Lung (tissue), 12 donors: ENCODE data around the gene CACNA1D. TPM values are rescaled to one million over a fixed set of nuclear protein-coding genes. Genes with fewer than 3 reads are reported as not detected.

Experiments used
- ATAC-seq: fragments of 200-7000 bp; cut with Tn5 transposase; one replicate; pipeline ENCODE4 v1.9.1; 2020; ENCODE audit warnings: moderate number of reproducible peaks; ENCODE audit not compliant: insufficient read depth, low FRiP score
- DNase-seq, 3 donors: peaks; one replicate each; pipeline ENCODE4 v3.0.0-alpha.2; 2013 to 2017
- H3K27ac ChIP-seq, 2 donors: one replicate each; pipeline ENCODE4 v1.5.1; 2013; ENCODE audit warnings: mild to moderate bottlenecking in 2 of 2, moderate library complexity in 2 of 2, control low read depth in 1 of 2, inconsistent platforms in 1 of 2, low read depth in 1 of 2, low read length in 1 of 2
- H3K27me3 ChIP-seq, 3 donors: one replicate each; pipeline ENCODE4 v1.5.1; 2013; ENCODE audit warnings: low read length in 2 of 3; ENCODE audit not compliant: control insufficient read depth in 3 of 3, insufficient read depth in 3 of 3
- H3K36me3 ChIP-seq, 4 donors: one replicate each; pipeline ENCODE4 v1.5.1; 2013; ENCODE audit warnings: low read length in 4 of 4, mild to moderate bottlenecking in 1 of 4, moderate library complexity in 1 of 4; ENCODE audit not compliant: control insufficient read depth in 4 of 4, insufficient read depth in 4 of 4
- H3K4me1 ChIP-seq, 5 donors: one replicate each; pipeline ENCODE4 v1.5.1; 2013; ENCODE audit warnings: low read length in 5 of 5, mild to moderate bottlenecking in 2 of 5, moderate library complexity in 1 of 5; ENCODE audit not compliant: control insufficient read depth in 5 of 5, insufficient read depth in 5 of 5
- H3K4me3 ChIP-seq: one replicate; pipeline ENCODE4 v1.5.1; 2013; ENCODE audit warnings: mild to moderate bottlenecking, control low read depth, moderate library complexity
- H3K9ac ChIP-seq, 2 donors: one replicate each; pipeline ENCODE4 v1.5.1; 2013; ENCODE audit warnings: low read length in 2 of 2, control low read depth in 1 of 2; ENCODE audit not compliant: insufficient read depth in 1 of 2
- H3K9me3 ChIP-seq, 4 donors: one replicate each; pipeline ENCODE4 v1.5.1; 2013; ENCODE audit warnings: low read length in 3 of 4, mild to moderate bottlenecking in 1 of 4, moderate library complexity in 1 of 4; ENCODE audit not compliant: control insufficient read depth in 4 of 4, insufficient read depth in 3 of 4
- CTCF ChIP-seq: IDR thresholded peaks from 2 replicates; pipeline ENCODE4 v1.5.1; 2012; ENCODE audit warnings: mild to moderate bottlenecking; ENCODE audit errors: control extremely low read depth, extremely low read depth
- WGBS, 2 donors: extraction: QIAGEN DNeasy Blood & Tissue Kit; methylation state at CpG; one replicate each; pipeline ENCODE4 v1.1.7; 2013; 5-methylcytosine and 5-hydroxymethylcytosine counted together
- polyA plus RNA-seq, 2 donors: library from polyadenylated mRNA; stranded (reverse); fragments of 200-250 nt; gene quantifications; one replicate each; pipeline ENCODE4 v1.2.1, GENCODE V29; 2013
- total RNA-seq, 2 donors: library from RNA; depleted of rRNA in 1 of 2; stranded (reverse); fragments of >200 nt in 1 of 2; gene quantifications; one replicate each; pipeline ENCODE4 v1.2.1, GENCODE V29; 2014 to 2021
- donor health status: control.
- donor health status: control.
- donor health status: Bipolar disorder and iron deficiency.
- donor health status: healthy.
- donor health status: DM: yes; HTN: yes; CAD: no.

Gene CACNA1D
- total and polyA plus RNA-seq, 4 donors, result 2.7 to 96.8 (median 23.1) TPM

DNA sequence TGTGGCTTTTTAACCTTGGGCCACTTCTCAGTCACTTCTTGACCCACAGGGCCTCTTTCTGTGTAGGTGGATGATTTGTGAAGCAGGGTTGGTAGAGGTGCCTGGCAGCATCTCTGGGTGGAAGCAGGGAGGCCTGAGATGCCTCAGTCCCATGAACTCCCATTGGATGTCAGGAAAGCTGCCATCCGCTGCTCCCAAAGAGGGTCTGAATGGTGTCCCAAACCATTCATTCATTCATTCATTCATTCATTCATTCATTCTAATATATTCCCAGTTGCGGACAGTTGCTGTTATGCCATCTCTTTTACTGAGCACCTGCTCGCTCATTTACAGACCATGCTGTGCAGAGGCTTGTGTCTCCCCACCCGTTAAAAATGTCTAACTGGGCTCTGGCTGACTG, 253.1 kb downstream of the CACNA1D start:
- Histone ChIP-seq H3K9ac (no peak overlapping the region), H3K4me3 (no peak overlapping the region), H3K4me1 (peaks cover 0 to 1% (median 0%) of the 10 kb centered on the region in 5 donors), H3K27ac (no peak overlapping the region), H3K27me3 (no peaks in the 10 kb centered on the region), H3K9me3 (peaks cover 0 to 1% (median 0%) of the 10 kb centered on the region in 4 donors), H3K36me3 (peaks cover 0 to 42% (median 23%) of the 10 kb centered on the region in 4 donors)
- ATAC-seq (no peak), DNase-seq (no peak)
- WGBS, 2 donors, result 93 to 95% methylated on average over 4 of the region's 4 CpGs
- no peak for TF ChIP-seq CTCF

DNA sequence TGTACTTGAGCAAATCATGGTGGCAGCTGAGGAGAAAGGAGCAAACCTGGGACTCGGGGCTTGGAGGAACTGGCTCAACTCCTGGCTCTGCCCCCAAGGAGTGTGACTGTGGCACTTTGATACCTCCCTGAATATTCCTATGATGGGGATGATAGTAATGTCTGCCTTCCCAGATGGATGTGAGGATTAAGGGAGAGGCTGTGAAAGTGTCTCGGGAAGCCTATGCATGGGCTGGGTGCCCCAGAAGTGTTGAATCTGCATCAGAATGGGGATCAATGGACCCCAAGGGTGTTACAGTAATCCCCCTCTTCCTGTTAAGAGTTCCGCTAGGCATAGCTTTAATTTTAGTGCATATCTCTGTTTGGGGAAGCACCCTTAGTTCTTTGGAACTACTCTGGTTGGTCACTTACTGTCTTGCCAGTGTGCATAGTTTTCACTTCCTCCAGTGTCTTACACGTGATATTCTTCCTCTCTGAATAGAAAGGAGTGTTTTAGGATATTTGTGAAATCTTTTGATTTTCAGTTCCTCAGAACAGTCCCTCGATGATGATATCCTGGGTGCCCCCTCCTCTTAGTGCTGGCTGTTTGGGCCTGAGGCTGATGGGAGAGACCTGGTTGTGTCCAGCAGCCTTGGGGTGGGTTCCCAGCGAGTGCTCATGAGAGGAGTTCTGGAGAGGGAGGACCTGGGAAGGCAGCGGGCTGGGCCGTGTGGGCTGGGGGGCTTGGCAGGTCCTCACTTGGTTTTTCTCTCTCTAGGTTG, 254.3 kb downstream of the CACNA1D start:
- Histone ChIP-seq H3K4me3 (no peak overlapping the region), H3K27me3 (no peaks in the 10 kb centered on the region), H3K27ac (peak overlapping the region in 1 of 2 donors; percentile 42), H3K9me3 (peaks cover 0 to 1% (median 0%) of the 10 kb centered on the region in 4 donors), H3K9ac (no peak overlapping the region), H3K36me3 (peaks cover 0 to 46% (median 23%) of the 10 kb centered on the region in 4 donors), H3K4me1 (peaks cover 0 to 4% (median 0%) of the 10 kb centered on the region in 5 donors)
- DNase-seq (peak in 1 of 3 donors; percentile 1), ATAC-seq (peak; percentile 63)
- no peak for TF ChIP-seq CTCF
- WGBS, 2 donors, result 71 to 73% methylated on average over 8 of the region's 8 CpGs

- Histone ChIP-seq H3K9ac (no peak overlapping the region), H3K9me3 (peaks cover 0 to 1% (median 0%) of the 10 kb centered on the region in 4 donors), H3K4me1 (peaks cover 0 to 8% (median 0%) of the 10 kb centered on the region in 5 donors), H3K27ac (peak overlapping the region in 1 of 2 donors; percentile 48), H3K27me3 (no peaks in the 10 kb centered on the region), H3K36me3 (peaks cover 0 to 52% (median 22%) of the 10 kb centered on the region in 4 donors), H3K4me3 (no peak overlapping the region)
- WGBS, 2 donors, result 79 to 80% methylated on average over 5 of the region's 5 CpGs
- ATAC-seq, result no peak
- TF ChIP-seq CTCF, result no peak
- no peak for DNase-seq
Observed at GRCh38 chr3:53749448-53749847, 255.0 kb downstream of the CACNA1D start.
